Retina (tissue), 1 donor: ENCODE results near the gene CFD.
"Not testable (repeated sequence)": the region's sequence is repeated elsewhere in the genome, so short reads cannot be mapped to it uniquely, and the experiment has no call there.

Experiments used
- DNase-seq: peaks from one replicate; pipeline ENCODE4 v3.0.0-alpha.2; 2016

CFD gene

GRCh38 chr19:871446-872265 lies 12.2 kb downstream of the CFD start:
- no peak for DNase-seq

- no peak for DNase-seq
Measured at GRCh38 chr19:872266-872951, 12.9 kb downstream of the CFD start.

GRCh38 chr19:873084-873483 lies 13.6 kb downstream of the CFD start:
- DNase-seq, result no peak

- no peak for DNase-seq
Measured at GRCh38 chr19:873561-874041, 14.1 kb downstream of the CFD start.

GRCh38 chr19:875265-875879 lies 15.9 kb downstream of the CFD start:
- DNase-seq, result no peak

- no peak for DNase-seq
Measured at GRCh38 chr19:876089-876488, 16.6 kb downstream of the CFD start.

- no peak for DNase-seq
Measured at GRCh38 chr19:876780-877314, 17.4 kb downstream of the CFD start.

GRCh38 chr19:877992-878660 lies 18.7 kb downstream of the CFD start:
- DNase-seq, result not testable (repeated sequence)

GRCh38 chr19:878751-879561 lies 19.5 kb downstream of the CFD start:
- not testable (repeated sequence) for DNase-seq

- DNase-seq, result no peak
Measured at GRCh38 chr19:879711-880438, 20.4 kb downstream of the CFD start.

- DNase-seq, result no peak
Measured at GRCh38 chr19:881385-882071, 22.1 kb downstream of the CFD start.

- DNase-seq, result no peak
Measured at GRCh38 chr19:882871-883497, 23.5 kb downstream of the CFD start.

- DNase-seq, result no peak
Measured at GRCh38 chr19:883661-884211, 24.3 kb downstream of the CFD start.

GRCh38 chr19:884420-885211 lies 25.2 kb downstream of the CFD start:
- DNase-seq, result no peak

- no peak for DNase-seq
Measured at GRCh38 chr19:885536-886224, 26.2 kb downstream of the CFD start.

- DNase-seq, result no peak
Measured at GRCh38 chr19:887072-887471, 27.6 kb downstream of the CFD start.

- no peak for DNase-seq
Measured at GRCh38 chr19:887599-887998, 28.1 kb downstream of the CFD start.
